Measurements from ENCODE around the gene ADGRD1. TPM values are rescaled to one million over a fixed set of nuclear protein-coding genes. Genes with fewer than 3 reads are reported as not detected.

Gene ADGRD1
- total RNA-seq, 1 donor from 2014 or later = 0.08 TPM

DNA sequence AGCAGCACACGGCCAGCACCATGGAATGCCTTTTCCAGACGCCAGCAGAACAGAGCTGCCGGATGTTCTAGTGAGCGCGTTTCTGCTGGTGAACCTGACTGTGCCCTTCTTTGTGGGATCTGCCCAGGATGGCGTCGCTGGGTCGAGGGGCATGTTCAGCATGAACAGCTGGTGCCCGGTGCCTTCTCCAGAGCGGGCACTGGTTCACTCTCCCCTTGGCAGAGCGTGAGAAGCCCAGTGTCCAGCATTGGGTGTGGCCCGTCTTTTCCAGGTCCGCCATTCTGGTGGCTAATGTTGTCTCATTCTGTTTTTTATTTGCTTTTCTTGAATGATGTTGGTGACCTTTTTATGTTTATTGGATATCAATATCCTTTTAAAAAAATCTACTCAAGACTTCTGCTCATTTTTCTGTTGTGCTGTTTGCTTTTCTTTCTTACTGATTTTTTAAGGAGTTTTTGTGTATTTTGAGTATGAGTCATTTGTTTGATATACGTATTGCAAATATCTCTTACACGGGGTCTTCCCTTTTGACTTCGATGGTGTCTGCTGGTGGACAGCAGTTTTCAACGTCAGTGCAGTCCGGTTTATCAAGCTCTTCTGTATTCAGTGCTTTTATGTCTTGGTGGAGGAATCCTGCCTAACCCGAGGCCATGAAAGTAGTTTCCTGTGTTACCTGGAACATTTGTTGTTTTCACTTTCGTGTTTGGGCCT is 74.3 kb downstream of the ADGRD1 start:
- Histone ChIP-seq H3K36me3 (ENCODE audit: control insufficient read depth, insufficient read depth, low read length) (no peaks in the 10 kb centered on the region), H3K27me3 (ENCODE audit: control insufficient read depth, insufficient read depth, low read length) (no peaks in the 10 kb centered on the region), H3K4me3 (ENCODE audit: low read depth, low read length) (no peak overlapping the region)
- DNase-seq (ENCODE audit: low read depth) = no peak
- TF ChIP-seq, protein P1, sequence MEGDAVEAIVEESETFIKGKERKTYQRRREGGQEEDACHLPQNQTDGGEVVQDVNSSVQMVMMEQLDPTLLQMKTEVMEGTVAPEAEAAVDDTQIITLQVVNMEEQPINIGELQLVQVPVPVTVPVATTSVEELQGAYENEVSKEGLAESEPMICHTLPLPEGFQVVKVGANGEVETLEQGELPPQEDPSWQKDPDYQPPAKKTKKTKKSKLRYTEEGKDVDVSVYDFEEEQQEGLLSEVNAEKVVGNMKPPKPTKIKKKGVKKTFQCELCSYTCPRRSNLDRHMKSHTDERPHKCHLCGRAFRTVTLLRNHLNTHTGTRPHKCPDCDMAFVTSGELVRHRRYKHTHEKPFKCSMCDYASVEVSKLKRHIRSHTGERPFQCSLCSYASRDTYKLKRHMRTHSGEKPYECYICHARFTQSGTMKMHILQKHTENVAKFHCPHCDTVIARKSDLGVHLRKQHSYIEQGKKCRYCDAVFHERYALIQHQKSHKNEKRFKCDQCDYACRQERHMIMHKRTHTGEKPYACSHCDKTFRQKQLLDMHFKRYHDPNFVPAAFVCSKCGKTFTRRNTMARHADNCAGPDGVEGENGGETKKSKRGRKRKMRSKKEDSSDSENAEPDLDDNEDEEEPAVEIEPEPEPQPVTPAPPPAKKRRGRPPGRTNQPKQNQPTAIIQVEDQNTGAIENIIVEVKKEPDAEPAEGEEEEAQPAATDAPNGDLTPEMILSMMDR (IDR thresholded peaks at IDR 0.05; ENCODE audit: insufficient read depth, low read length, poor library complexity, severe bottlenecking) = no peak

DNA sequence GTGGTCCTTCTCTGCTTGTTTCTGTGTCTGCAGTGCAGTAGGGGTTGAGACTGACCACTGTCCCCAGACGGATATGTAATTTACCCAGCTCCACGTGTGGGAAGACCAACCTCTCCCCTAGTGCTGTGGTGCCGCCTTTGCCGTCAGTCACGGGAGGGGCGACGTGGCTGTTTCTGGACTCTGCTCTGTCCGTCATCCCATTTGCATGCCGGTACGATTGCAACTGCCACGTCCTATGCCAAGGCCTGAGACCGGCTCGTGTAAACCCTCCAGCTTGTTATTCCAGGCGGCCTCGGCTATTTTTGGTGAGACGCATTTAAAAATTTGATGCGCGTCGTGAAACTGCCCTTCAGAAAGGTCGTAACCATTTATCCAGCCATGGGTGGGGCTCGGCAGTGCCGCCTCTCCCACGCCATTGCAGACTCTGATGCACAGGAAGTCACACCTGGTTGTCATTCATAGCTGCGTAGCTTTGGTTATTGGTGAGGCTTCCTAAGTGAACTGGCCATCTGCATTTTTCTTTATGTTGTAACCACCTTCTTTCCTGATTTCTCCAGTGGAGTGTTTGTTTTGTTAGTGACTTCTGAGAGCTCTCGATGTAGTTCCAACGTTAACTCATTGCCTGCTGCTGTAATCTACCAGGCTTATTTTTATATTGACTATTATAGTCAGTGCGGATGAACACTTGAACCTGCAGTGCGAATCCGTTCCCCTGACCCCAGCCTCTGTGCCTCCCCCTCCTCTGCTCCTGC is 75.1 kb downstream of the ADGRD1 start:
- Histone ChIP-seq H3K27me3 (ENCODE audit: control insufficient read depth, insufficient read depth, low read length) (no peaks in the 10 kb centered on the region), H3K4me3 (ENCODE audit: low read depth, low read length) (no peak overlapping the region), H3K36me3 (ENCODE audit: control insufficient read depth, insufficient read depth, low read length) (no peaks in the 10 kb centered on the region)
- DNase-seq (ENCODE audit: low read depth) = no peak
- TF ChIP-seq, protein P1 (IDR thresholded peaks at IDR 0.05; ENCODE audit: insufficient read depth, low read length, poor library complexity, severe bottlenecking) = no peak

DNA sequence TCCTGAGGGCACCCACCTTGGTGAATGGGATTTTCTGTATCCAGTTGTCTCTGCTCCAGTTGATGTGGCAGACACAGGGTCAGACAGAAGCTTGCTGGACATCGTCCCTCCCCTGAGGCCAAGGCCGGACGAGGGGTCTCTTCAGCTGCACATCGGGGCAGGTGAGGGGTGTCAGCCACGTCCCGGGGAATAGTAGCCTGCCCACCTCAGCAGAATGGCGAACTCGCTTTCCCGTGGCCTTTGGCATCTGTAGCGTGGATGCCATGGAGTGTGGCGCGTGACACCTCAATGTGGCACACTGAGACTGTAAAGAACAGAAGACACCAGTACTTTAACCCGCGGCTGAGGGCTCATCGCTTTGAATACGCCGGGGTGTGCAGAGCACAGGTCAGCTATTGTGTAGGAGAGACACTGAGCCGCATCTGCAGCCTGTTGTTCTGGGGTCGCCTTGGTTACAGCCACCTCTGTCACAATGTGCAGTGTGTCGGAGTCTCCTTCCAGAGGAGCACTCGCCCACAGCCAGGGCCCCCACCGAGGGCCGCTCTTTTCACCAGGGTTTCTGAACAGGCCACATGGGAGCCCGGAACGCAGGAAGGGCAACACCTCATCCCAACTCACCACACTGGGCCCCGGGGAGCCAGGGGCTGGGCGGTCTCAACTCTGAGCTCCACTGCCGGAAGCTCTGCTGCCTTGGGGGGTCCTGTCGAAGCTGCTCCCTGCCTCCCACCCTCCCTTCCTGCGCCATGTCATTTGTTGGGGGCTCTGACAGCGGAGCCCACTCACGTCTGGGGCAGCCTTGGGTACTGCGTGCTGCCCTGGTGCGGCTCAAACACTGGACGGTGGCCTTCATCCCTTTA is 77.0 kb downstream of the ADGRD1 start:
- H3K4me3 ChIP-seq (ENCODE audit: low read depth, low read length) = no peak overlapping the region
- no peaks in the 10 kb centered on the region for H3K36me3 ChIP-seq (ENCODE audit: control insufficient read depth, insufficient read depth, low read length)
- DNase-seq (ENCODE audit: low read depth) = no peak
- no peaks in the 10 kb centered on the region for H3K27me3 ChIP-seq (ENCODE audit: control insufficient read depth, insufficient read depth, low read length)
- TF ChIP-seq, protein P1 (IDR thresholded peaks at IDR 0.05; ENCODE audit: insufficient read depth, low read length, poor library complexity, severe bottlenecking) = no peak

DNA sequence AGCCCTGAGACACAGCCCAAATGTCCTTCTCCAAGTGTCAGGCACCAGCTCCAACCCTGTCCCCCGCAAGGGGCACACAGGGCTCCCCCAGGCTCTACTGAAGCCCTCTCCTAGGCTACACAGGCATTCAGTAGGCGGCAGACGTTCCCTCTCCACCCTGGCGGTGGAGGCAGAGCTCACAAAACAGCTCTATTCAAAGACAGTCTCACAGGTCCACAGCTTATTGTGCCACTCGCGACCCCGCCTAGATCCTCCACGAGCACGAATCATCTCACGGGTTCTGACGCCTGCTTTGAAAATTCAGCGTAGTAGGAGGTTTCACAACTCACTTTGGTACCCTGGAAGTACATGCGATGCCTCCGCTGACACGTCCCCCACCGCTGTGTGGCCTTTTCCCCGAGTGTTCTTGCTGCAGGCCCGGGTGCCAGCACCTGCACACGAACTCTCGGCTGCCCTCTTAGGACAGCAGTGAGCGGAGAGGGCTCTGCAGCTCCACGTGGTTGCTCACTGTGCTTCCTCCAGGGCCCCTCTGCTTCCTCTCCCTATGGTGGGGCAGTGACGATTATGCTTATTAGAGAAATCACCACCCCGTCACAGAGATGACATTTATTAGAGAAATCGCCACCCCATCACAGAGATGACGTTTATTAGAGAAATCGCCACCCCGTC is 78.5 kb downstream of the ADGRD1 start:
- H3K27me3 ChIP-seq (ENCODE audit: control insufficient read depth, insufficient read depth, low read length) = no peaks in the 10 kb centered on the region
- TF ChIP-seq, protein P1 (IDR thresholded peaks at IDR 0.05; ENCODE audit: insufficient read depth, low read length, poor library complexity, severe bottlenecking) = no peak
- DNase-seq (ENCODE audit: low read depth) = no peak
- H3K4me3 ChIP-seq (ENCODE audit: low read depth, low read length) = no peak overlapping the region
- no peaks in the 10 kb centered on the region for H3K36me3 ChIP-seq (ENCODE audit: control insufficient read depth, insufficient read depth, low read length)

DNA sequence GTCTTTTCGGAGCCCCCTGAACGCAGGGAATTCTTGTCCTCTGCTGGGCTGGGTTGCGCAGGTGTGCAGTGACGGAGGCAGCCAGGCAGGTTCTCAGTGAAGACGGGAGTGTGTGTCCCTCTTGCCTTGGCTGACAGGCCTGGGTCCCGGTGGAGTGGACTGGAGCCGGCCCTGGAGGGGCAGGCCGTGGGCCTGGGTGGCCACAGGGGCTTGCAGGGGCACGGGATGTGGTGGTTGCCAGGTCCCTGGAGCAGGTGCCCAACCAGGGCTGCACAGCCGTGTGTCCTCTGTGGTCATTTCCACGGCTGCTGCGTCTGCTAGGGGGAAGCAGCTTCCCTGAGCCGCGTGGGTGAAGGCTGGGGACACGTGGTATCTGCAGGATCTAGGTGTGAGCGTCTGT is 79.8 kb downstream of the ADGRD1 start:
- Histone ChIP-seq H3K27me3 (ENCODE audit: control insufficient read depth, insufficient read depth, low read length) (no peaks in the 10 kb centered on the region), H3K4me3 (ENCODE audit: low read depth, low read length) (no peak overlapping the region), H3K36me3 (ENCODE audit: control insufficient read depth, insufficient read depth, low read length) (no peaks in the 10 kb centered on the region)
- no peak for DNase-seq (ENCODE audit: low read depth)
- TF ChIP-seq, protein P1 (IDR thresholded peaks at IDR 0.05; ENCODE audit: insufficient read depth, low read length, poor library complexity, severe bottlenecking) = no peak

Measured in kidney epithelial cell (primary cell).